Measurements from ENCODE around the gene BLMH. TPM values are rescaled to one million over a fixed set of nuclear protein-coding genes. Genes with fewer than 3 reads are reported as not detected.
"Not testable (repeated sequence)": the region's sequence is repeated elsewhere in the genome, so short reads cannot be mapped to it uniquely, and the experiment has no call there.

Gene BLMH
- total RNA-seq, 1 experiment from 2014 or later, result 47.0 TPM

DNA sequence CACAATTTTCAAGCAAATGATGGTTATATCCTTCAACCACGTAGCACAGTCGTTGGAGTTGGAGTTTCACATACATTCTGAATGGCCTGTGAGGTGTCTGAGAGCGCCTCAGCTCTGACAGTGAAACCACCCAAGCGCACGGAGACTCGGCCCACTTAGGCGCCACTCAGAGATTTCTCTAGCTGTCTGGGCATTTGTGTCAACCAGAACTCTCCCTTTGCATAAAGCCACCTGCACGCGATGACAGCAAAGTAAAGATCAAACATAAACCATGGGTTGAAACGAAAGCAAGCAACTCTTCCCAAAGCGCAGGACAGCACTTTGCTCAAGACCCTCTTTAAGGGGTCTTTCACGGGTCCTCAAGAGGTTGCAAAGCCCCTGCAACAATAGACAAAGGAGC, 56.8 kb downstream of the BLMH start:
- in situ Hi-C loops (cut with HindIII; ENCODE audit: low sequenced_read_pairs), result no loop called here
- peak; percentile 3 for DNase-seq (ENCODE audit: low spot score)

DNA sequence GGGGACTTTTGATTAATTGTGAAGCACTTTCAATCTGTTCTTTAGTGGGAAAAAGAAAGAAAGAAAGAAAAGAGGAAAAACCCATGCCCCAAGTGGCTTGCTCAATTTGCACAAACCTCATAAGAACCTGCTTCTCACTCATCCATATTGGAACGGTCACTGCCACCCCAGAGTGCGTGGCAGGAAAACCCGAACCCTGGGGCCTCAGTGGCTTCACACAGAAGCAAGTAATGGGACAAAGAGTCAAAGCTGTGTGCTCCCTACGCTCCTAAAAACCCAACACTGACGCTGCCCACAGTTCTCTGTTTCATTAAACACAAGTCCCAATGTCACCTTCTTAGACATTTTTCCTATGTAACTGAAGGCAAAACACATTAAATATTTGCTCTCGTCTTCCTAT, 57.4 kb downstream of the BLMH start:
- DNase-seq (ENCODE audit: low spot score), result no peak
- in situ Hi-C loops (cut with HindIII; ENCODE audit: low sequenced_read_pairs), result no loop called here

DNA sequence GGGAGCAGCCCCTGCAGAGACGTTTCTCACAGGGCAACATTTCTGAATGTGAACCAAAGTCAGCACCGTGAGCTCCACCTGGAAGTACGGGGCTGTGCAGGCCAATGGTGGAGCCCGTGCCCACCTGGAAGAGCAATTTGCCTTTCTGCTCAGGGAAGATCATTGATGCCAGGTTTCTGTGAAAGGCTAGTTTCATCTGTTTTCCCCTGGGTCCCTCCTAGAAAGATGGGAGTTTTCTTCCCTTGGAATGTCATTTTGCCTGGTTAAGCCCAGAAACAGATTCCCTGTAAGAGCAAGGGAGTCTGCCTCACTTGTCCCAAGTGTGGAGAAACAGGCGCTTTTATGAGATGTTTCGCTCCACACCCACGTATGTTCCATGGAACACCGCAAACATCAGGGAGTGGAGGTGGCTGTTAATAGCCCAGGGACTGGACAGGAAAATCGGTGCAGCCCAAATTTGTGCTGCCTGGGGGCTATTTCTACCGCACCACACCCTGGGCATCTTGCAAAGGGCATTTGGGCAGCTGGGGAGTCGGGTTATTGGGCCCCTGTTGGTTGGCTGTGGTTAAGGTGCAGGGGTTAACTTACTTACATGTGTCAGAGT, 58.8 kb downstream of the BLMH start:
- in situ Hi-C loops (cut with HindIII; ENCODE audit: low sequenced_read_pairs), result no loop called here
- DNase-seq (ENCODE audit: low spot score), result no peak

GRCh38 chr17:30232015-30232823, 59.5 kb downstream of the BLMH start:
- in situ Hi-C loops (cut with HindIII; ENCODE audit: low sequenced_read_pairs), result no loop called here
- DNase-seq (ENCODE audit: low spot score), result no peak

DNA sequence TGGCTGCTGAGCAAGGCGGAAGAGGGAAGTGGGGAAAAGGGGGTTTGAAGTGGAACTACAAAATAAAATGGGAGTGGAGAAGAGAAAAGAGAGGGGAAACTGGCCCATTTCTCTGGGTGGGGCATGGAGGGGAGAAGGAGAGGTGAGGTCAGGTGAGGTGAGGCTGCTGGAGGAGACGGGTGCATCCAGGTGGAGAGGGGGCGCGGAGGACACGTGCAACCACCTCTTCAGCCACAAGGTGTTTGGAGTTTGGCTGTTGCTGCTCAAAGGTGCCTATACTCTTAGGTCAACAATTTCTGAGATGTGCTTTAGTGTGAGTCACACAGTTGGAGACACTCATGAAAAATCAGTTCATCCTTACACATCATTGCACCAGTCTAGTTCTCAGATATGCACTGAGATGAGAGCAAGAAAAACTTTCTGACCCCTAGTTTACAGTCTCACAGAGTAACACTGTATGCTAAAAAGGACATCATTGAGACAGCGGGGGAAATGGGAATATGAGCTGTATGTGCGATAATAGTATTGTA, 61.1 kb downstream of the BLMH start:
- DNase-seq (ENCODE audit: low spot score), result no peak
- in situ Hi-C loops (cut with HindIII; ENCODE audit: low sequenced_read_pairs), result no loop called here

- in situ Hi-C loops (cut with HindIII; ENCODE audit: low sequenced_read_pairs), result not testable (repeated sequence)
Measured at GRCh38 chr17:30230009-30230408, 61.7 kb downstream of the BLMH start.

GRCh38 chr17:30229012-30229411, 62.7 kb downstream of the BLMH start:
- no peak for DNase-seq (ENCODE audit: low spot score)
- in situ Hi-C loops (cut with HindIII; ENCODE audit: low sequenced_read_pairs), result no loop called here

More at GRCh38 chr17:30230009-30230408, 61.7 kb downstream of the BLMH start:
- not testable (repeated sequence) for DNase-seq (ENCODE audit: low spot score)

DNA sequence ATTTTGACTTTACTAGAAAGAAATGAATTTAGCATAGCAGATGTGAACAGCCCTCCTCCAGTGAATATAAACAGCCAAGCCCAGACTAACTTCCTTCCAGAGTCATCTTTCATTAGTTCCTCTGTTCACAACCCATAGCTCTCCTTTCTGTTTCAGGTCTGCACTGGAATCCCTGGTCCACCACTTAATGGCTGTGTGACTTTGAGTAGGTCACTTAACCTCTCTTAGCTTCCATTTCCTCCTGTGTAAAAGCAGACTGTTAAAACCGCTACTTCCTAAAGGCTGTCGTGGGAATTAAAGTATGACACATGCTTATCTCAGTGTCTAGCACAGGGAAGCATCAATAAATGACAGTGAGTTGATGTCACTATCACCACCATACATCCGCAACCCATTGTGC, 63.7 kb downstream of the BLMH start:
- in situ Hi-C loops (cut with HindIII; ENCODE audit: low sequenced_read_pairs), result no loop called here
- DNase-seq (ENCODE audit: low spot score), result no peak

GRCh38 chr17:30226878-30227277, 64.9 kb downstream of the BLMH start:
- in situ Hi-C loops (cut with HindIII; ENCODE audit: low sequenced_read_pairs), result no loop called here
- DNase-seq (ENCODE audit: low spot score), result no peak

DNA sequence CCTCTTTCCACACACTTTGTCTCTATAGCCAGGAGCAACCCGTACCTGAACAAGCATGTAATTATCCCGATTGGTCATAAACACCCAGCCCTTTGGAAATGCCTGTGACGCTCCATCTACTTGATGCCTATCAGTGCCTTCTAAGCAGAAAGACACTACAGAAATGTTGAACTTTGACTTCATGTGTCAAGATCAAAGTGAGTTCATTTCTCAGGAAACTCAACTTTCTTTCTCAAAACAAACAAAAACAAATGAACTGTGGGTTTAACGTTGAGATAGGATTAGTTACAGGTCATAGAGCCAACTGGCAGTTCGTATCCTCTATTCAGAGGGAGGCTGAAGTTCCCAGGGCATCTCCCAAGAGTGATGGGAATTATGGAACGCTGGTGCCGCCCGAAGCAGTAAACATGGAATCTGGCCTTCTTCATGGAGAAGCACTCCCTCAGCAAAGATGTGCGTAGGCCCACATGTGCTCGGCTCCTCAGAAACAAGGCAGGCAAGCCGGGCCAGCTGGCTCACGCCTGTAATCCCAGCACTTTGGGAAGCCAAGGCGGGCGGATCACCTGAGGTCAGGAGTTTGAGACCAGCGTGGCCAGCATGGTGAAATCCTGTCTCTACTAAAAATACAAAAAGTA, 65.7 kb downstream of the BLMH start:
- in situ Hi-C loops (cut with HindIII; ENCODE audit: low sequenced_read_pairs), result no loop called here
- DNase-seq (ENCODE audit: low spot score), result no peak

- in situ Hi-C loops (cut with HindIII; ENCODE audit: low sequenced_read_pairs), result no loop called here
- no peak for DNase-seq (ENCODE audit: low spot score)
Measured at GRCh38 chr17:30225112-30225511, 66.6 kb downstream of the BLMH start.

DNA sequence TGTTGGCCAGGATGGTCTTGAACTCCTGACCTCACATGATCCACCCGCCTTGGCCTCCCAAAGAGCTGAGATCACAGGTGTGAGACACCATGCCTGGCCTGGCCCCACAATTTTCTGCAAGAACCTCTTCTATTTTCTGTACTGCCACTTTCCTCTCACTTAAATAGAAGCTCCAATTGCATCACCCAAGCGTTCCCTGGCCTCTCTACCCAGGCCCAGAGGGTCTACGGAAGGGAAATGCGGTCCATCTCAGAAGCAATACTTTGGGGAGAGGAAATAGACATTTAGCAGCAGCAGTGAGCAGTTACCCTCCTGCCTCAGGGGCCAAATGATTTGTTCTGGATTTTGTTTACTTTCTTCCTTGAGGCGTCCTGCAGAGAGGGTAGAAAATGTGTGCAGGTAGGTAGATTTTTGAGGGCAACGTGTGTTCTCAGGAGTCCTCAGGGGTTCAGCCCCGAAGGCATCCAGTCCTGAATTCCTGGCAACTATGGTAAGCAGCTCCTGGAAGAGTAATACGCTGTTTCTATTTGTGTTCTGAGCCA, 67.3 kb downstream of the BLMH start:
- in situ Hi-C loops (cut with HindIII; ENCODE audit: low sequenced_read_pairs), result no loop called here

DNA sequence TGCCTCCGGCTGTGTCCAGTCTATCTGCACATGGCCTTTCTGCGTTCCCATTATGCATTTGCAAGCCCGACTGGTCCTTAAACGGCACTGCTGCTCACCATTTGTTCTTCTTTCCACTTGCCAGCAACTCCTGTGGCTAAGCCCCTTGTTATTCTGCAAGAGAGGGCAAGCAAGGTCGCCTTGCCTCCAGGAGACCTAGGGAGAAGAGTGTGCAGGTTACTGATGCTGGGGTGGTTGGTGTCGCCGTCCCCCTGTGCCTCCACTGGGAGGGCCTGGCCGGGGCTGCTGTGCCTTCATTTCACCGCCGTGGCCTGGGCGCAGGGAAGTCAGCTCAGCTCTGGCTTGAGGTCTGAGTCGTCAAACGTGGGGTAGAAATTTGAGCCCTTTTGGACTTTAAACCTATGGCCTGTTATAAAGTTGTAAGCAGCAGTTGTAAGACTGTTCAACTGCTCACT, 69.0 kb downstream of the BLMH start:
- no peak for DNase-seq (ENCODE audit: low spot score)
- in situ Hi-C loops (cut with HindIII; ENCODE audit: low sequenced_read_pairs), result no loop called here

More for the DNA sequence above, 67.3 kb downstream of the BLMH start:
- DNase-seq (ENCODE audit: low spot score), result no peak

GRCh38 chr17:30222251-30222650, 69.5 kb downstream of the BLMH start:
- no peak for DNase-seq (ENCODE audit: low spot score)
- in situ Hi-C loops (cut with HindIII; ENCODE audit: low sequenced_read_pairs), result no loop called here

- in situ Hi-C loops (cut with HindIII; ENCODE audit: low sequenced_read_pairs), result no loop called here
- no peak for DNase-seq (ENCODE audit: low spot score)
Measured at GRCh38 chr17:30221346-30221745, 70.4 kb downstream of the BLMH start.

DNA sequence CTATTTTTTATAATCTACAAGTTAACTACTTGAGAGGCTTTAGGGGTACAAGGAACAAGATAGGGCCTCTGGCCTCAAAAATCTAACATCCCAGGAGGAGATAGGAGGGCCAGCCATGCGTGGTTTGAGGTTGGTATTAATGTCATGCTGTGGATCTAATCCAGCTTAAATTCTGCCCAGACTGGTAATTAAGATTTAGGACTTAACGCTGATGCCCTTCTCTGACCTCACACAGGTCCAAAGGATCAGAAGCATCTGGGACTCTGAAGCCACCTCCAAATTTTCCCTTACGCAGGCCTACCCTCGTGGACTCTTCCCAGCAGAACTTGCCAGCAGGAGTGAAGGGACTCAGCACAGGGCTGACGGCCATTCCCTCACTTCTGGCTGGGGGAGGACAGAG, 71.3 kb downstream of the BLMH start:
- in situ Hi-C loops (cut with HindIII; ENCODE audit: low sequenced_read_pairs), result no loop called here

GRCh38 chr17:30219833-30220232, 71.9 kb downstream of the BLMH start:
- DNase-seq (ENCODE audit: low spot score), result no peak
- in situ Hi-C loops (cut with HindIII; ENCODE audit: low sequenced_read_pairs), result no loop called here

More for the DNA sequence above, 71.3 kb downstream of the BLMH start:
- no peak for DNase-seq (ENCODE audit: low spot score)

- no peak for DNase-seq (ENCODE audit: low spot score)
- in situ Hi-C loops (cut with HindIII; ENCODE audit: low sequenced_read_pairs), result no loop called here
Measured at GRCh38 chr17:30219315-30219714, 72.4 kb downstream of the BLMH start.

- no peak for DNase-seq (ENCODE audit: low spot score)
Measured at GRCh38 chr17:30218799-30219198, 72.9 kb downstream of the BLMH start.

GRCh38 chr17:30217746-30218245, 73.9 kb downstream of the BLMH start:
- no peak for DNase-seq (ENCODE audit: low spot score)
- in situ Hi-C loops (cut with HindIII; ENCODE audit: low sequenced_read_pairs), result no loop called here

More at GRCh38 chr17:30218799-30219198, 72.9 kb downstream of the BLMH start:
- in situ Hi-C loops (cut with HindIII; ENCODE audit: low sequenced_read_pairs), result no loop called here
